HepG2 (cell line): ENCODE results near the gene OSBPL10. TPM values are rescaled to one million over a fixed set of nuclear protein-coding genes. Genes with fewer than 3 reads are reported as not detected.

Experiments used
- ATAC-seq: fragments of 200-7000 bp; cut with Tn5 transposase; 3 replicates; pipeline ENCODE4 v1.9.1; 2020; ENCODE audit warnings: mild to moderate bottlenecking, moderate library complexity
- BruUV-seq: library from RNA; stranded (reverse); fragments of 400-500 nt; replicated peaks from 2 replicates; lab custom pipeline; 2021; lab: Mats Ljungman, UMichigan
- CTCF ChIA-PET: fragments of 300-600 bp; formaldehyde crosslinking; extraction: SDS; loops from one replicate; lab custom pipeline; 2021; ENCODE audit warnings: low total read pairs, inconsistent platforms, low intra/inter-chr PET ratio; lab: Yijun Ruan, JAX
- POLR2A ChIA-PET: fragments of 350-600 bp; sonication (Branson Sonifier 250); formaldehyde crosslinking; loops from one replicate; lab custom pipeline; 2020; ENCODE audit warnings: antibody characterized with exemption, inconsistent platforms; lab: Yijun Ruan, JAX
- DNase-seq: peaks from one replicate; pipeline ENCODE4 v3.0.0-alpha.2; 2015; ENCODE audit warnings: low spot score
- FAIRE-seq: peaks from 3 replicates; lab custom pipeline; 2011; peaks lifted over from hg19 to GRCh38; lab: Jason Lieb, UNC
- H2AFZ ChIP-seq: one replicate; pipeline ENCODE4 v1.6.1; 2011; ENCODE audit warnings: low read length, inconsistent platforms
- H3K27ac ChIP-seq: fragments of 300-600 bp; 3 replicates; pipeline ENCODE4 v1.8.0; 2011; ENCODE audit warnings: mixed run types, mild to moderate bottlenecking, mixed read lengths, low read length, inconsistent platforms; ENCODE audit not compliant: insufficient read depth; ENCODE audit errors: extremely low read length
- H3K27me3 ChIP-seq, 2 experiments: fragments of 200-600 bp in 1 of 2; 2 replicates in 1 of 2; 3 replicates in 1 of 2; pipeline versions ENCODE4 v1.6.0 to v1.8.0; 2011; ENCODE audit warnings: low read length in 2 of 2, mild to moderate bottlenecking in 2 of 2, moderate library complexity in 2 of 2, inconsistent platforms in 1 of 2; ENCODE audit not compliant: insufficient read depth in 2 of 2, control insufficient read depth in 1 of 2
- H3K36me3 ChIP-seq, 2 experiments: fragments of 200-600 bp in 1 of 2; replicated peaks in 1 of 2; 2 replicates in 1 of 2; 3 replicates in 1 of 2; pipeline versions ENCODE4 v1.5.1 to v1.8.0; 2011; ENCODE audit warnings: low read length in 2 of 2, inconsistent platforms in 1 of 2; ENCODE audit not compliant: insufficient read depth in 2 of 2, control insufficient read depth in 1 of 2
- H3K4me1 ChIP-seq: 2 replicates; pipeline ENCODE4 v1.5.1; 2012; ENCODE audit warnings: low read length, inconsistent platforms; ENCODE audit not compliant: insufficient read depth
- H3K4me2 ChIP-seq: 2 replicates; pipeline ENCODE4 v1.6.0; 2011; ENCODE audit warnings: low read depth, low read length, inconsistent platforms
- H3K4me3 ChIP-seq, 3 experiments: fragments of 200-600 bp in 1 of 3; sonication (generic), shearing (Covaris generic) in 1 of 3; replicated peaks in 1 of 3; 2 replicates each; pipeline ENCODE4 v1.5.1; 2011 to 2016; ENCODE audit warnings: low read length in 3 of 3, inconsistent platforms in 2 of 3, low read depth in 2 of 3, mild to moderate bottlenecking in 2 of 3, control low read depth in 1 of 3, mixed read lengths in 1 of 3; ENCODE audit not compliant: insufficient read depth in 1 of 3
- H3K79me2 ChIP-seq: one replicate; pipeline ENCODE4 v1.6.1; 2011; ENCODE audit warnings: low read length, inconsistent platforms; ENCODE audit not compliant: insufficient read depth
- H3K9ac ChIP-seq: 2 replicates; pipeline ENCODE4 v1.6.0; 2011; ENCODE audit warnings: mild to moderate bottlenecking, low read depth, low read length, inconsistent platforms; ENCODE audit not compliant: insufficient read depth
- H3K9me3 ChIP-seq: 2 replicates; pipeline ENCODE4 v1.5.1; 2012; ENCODE audit warnings: mild to moderate bottlenecking, low read length
- H4K20me1 ChIP-seq: 2 replicates; pipeline ENCODE4 v1.6.0; 2011; ENCODE audit warnings: inconsistent platforms, mild to moderate bottlenecking, low read length, moderate library complexity; ENCODE audit not compliant: insufficient read depth
- FOSL2 ChIP-seq: sonication (generic); formaldehyde crosslinking; IDR thresholded peaks from 2 replicates; pipeline ENCODE4 v1.4.0; 2020; ENCODE audit warnings: missing genetic modification reagents
- HNF1A ChIP-seq, 2 experiments: sonication (generic) in 1 of 2; formaldehyde crosslinking in 1 of 2; IDR thresholded peaks; 2 replicates each; pipeline versions ENCODE4 v1.4.0 to v1.6.1; 2016 to 2020; ENCODE audit warnings: borderline replicate concordance in 1 of 2, low read depth in 1 of 2, mild to moderate bottlenecking in 1 of 2, missing genetic modification reagents in 1 of 2
- PAX8 ChIP-seq: sonication (generic); formaldehyde crosslinking; IDR thresholded peaks from 2 replicates; pipeline ENCODE4 v1.8.0; 2022; ENCODE audit warnings: mild to moderate bottlenecking, missing genetic modification reagents, borderline replicate concordance
- ZNF224 ChIP-seq: sonication (generic); formaldehyde crosslinking; IDR thresholded peaks from 2 replicates; pipeline ENCODE4 v1.5.0; 2020; ENCODE audit warnings: mild to moderate bottlenecking, missing genetic modification reagents
- ZNF230 ChIP-seq: sonication (generic); formaldehyde crosslinking; IDR thresholded peaks from 2 replicates; pipeline ENCODE4 v1.4.0; 2020; ENCODE audit warnings: mild to moderate bottlenecking, missing genetic modification reagents
- ZNF782 ChIP-seq: sonication (generic); formaldehyde crosslinking; IDR thresholded peaks from 2 replicates; pipeline ENCODE4 v1.4.0; 2020; ENCODE audit warnings: missing genetic modification reagents, mild to moderate bottlenecking, borderline replicate concordance
- WGBS: methylation state at CpG from one replicate; pipeline ENCODE4 v1.1.6; 2017; ENCODE audit warnings: low lambda C conversion rate; 5-methylcytosine and 5-hydroxymethylcytosine counted together
- in situ Hi-C: cut with HindIII; loops from 2 replicates; pipeline ENCODE4 v1.10.0; 2017; ENCODE audit warnings: low pct_unique_long_range_greater_than_20kb; ENCODE audit not compliant: extremely low pct_ligation_motif_present
- intact Hi-C: fragments of 100-400 bp; cut with micrococcal nuclease; formaldehyde crosslinking; loops from one replicate; pipeline ENCODE4 v1.10.0; 2022; ENCODE audit not compliant: unreplicated experiment
- polyA plus RNA-seq, 8 experiments: library from polyadenylated mRNA; depleted of rRNA in 3 of 8; stranded (reverse) in 7 of 8; unstranded in 1 of 8; fragments of >200 nt; fragmentation: Illumina TruSeq in 4 of 8; extraction: Trizol in 4 of 8; gene quantifications; 2 replicates each; pipeline versions ENCODE4 v1.2.1 to v1.2.3, GENCODE V29; 2011 to 2016; ENCODE audit warnings: low read depth in 4 of 8, missing spikeins in 1 of 8, mixed read lengths in 1 of 8; ENCODE audit not compliant: insufficient read depth in 1 of 8
- total RNA-seq, 5 experiments: library from RNA; depleted of rRNA; stranded (reverse); fragments of >200 nt; fragmentation: Illumina TruSeq; extraction: Trizol; gene quantifications; 2 replicates each; pipeline ENCODE4 v1.2.3, GENCODE V29; 2016; ENCODE audit warnings: low read depth in 1 of 5

OSBPL10 gene
- total and polyA plus RNA-seq, 2 of the 13 experiments (the other 11 are each of a cell fraction or from before 2014, with no cell fraction given) = 10.3 to 28.6 TPM

- no peak overlapping the region for H3K4me2 ChIP-seq
- no peaks in the 10 kb centered on the region for H3K4me1 ChIP-seq
- intact Hi-C loops = no loop called here
- no peaks in the 10 kb centered on the region for H3K27me3 ChIP-seq
- in situ Hi-C loops = no loop called here
- peaks cover 8 to 15% of the 10 kb centered on the region in 2 experiments; a peak in 4 of 5 replicates for H3K36me3 ChIP-seq
- no peaks in the 10 kb centered on the region for H3K9me3 ChIP-seq
- H3K9ac ChIP-seq = no peak overlapping the region
- POLR2A ChIA-PET = no interaction called here
- H3K79me2 ChIP-seq = no peaks in the 10 kb centered on the region
- 96% methylated on average over 4 of the region's 4 CpGs for WGBS
- H4K20me1 ChIP-seq = no peaks in the 10 kb centered on the region
- no peak overlapping the region for H3K4me3 ChIP-seq
- CTCF ChIA-PET = no interaction called here
- no peak for ATAC-seq
- no peak overlapping the region for H2AFZ ChIP-seq
- TF ChIP-seq ZNF230 = no peak
- no peak for FAIRE-seq
- no peak for DNase-seq
- BruUV-seq = no TSS peak
- no peak overlapping the region for H3K27ac ChIP-seq
Observed at GRCh38 chr3:31705736-31706135, 275.3 kb downstream of the OSBPL10 start.

- in situ Hi-C loops = no loop called here
- intact Hi-C loops = no loop called here
- Histone ChIP-seq H2AFZ (no peak overlapping the region), H3K4me1 (no peaks in the 10 kb centered on the region), H3K27ac (no peak overlapping the region), H3K27me3 (no peaks in the 10 kb centered on the region), H4K20me1 (no peaks in the 10 kb centered on the region), H3K9ac (no peak overlapping the region), H3K79me2 (no peaks in the 10 kb centered on the region), H3K9me3 (no peaks in the 10 kb centered on the region), H3K4me3 (no peak overlapping the region), H3K4me2 (no peak overlapping the region)
- BruUV-seq = no TSS peak
- ATAC-seq (no peak), DNase-seq (no peak), FAIRE-seq (no peak)
- WGBS = 97% methylated on average over 4 of the region's 7 CpGs
- CTCF ChIA-PET = no interaction called here
- POLR2A ChIA-PET = no interaction called here
- TF ChIP-seq ZNF224 (CRISPR knock-in tag) (no peak), FOSL2 (CRISPR knock-in tag) (peak; percentile 24; the same call in 1 of the 2 replicates), HNF1A (IDR thresholded peaks at IDR 0.05; ENCODE audit: low read depth) (no peak), HNF1A (CRISPR knock-in tag; IDR thresholded peaks at IDR 0.05; ENCODE audit: borderline replicate concordance) (no peak), PAX8 (CRISPR knock-in tag) (no peak), ZNF782 (CRISPR knock-in tag) (no peak)
- TF ChIP-seq, all 625 proteins: peak for 1
- peaks cover 9 to 18% of the 10 kb centered on the region in 2 experiments for H3K36me3 ChIP-seq
Observed at GRCh38 chr3:31704591-31705179, 276.4 kb downstream of the OSBPL10 start.
